A549 (cell line): Measurements from ENCODE around the gene NUCKS1. TPM values are rescaled to one million over a fixed set of nuclear protein-coding genes. Genes with fewer than 3 reads are reported as not detected.

Source experiments
- ATAC-seq, 2 experiments: fragments of 200-7000 bp in 1 of 2; fragments of >200 bp in 1 of 2; cut with Nextera tagmentation in 1 of 2; cut with Tn5 transposase in 1 of 2; 3 replicates each; pipeline versions ENCODE4 v1.8.0 to v1.9.1; 2018 to 2020; ENCODE audit warnings: mild to moderate bottlenecking in 1 of 2, moderate library complexity in 1 of 2
- CTCF ChIA-PET: fragments of 300-600 bp; sonication (Branson Sonifier 250); formaldehyde crosslinking; extraction: SDS; loops from one replicate; lab custom pipeline; 2021; ENCODE audit warnings: antibody characterized with exemption, inconsistent platforms; lab: Yijun Ruan, JAX
- POLR2A ChIA-PET: fragments of 350-600 bp; formaldehyde crosslinking; extraction: SDS; loops from one replicate; lab custom pipeline; 2021; ENCODE audit warnings: antibody characterized with exemption, inconsistent platforms; lab: Yijun Ruan, JAX
- DNase-seq, 2 experiments: peaks; one replicate each; pipeline versions ENCODE4 v3.0.0 to v3.0.0-alpha.2; 2011 to 2016; ENCODE audit warnings: low read depth in 1 of 2, low spot score in 1 of 2
- FAIRE-seq: peaks from 2 replicates; lab custom pipeline; 2011; peaks lifted over from hg19 to GRCh38; lab: Jason Lieb, UNC
- H3K27ac ChIP-seq, 2 experiments: fragments of >200 bp; sonication (Bioruptor Twin); formaldehyde crosslinking; 3 replicates each; pipeline ENCODE4 v1.5.1; 2016 to 2017
- H3K4me1 ChIP-seq: fragments of >200 bp; sonication (Bioruptor Twin); formaldehyde crosslinking; 3 replicates; pipeline ENCODE4 v1.6.1; 2016
- H3K4me2 ChIP-seq: fragments of >200 bp; sonication (Bioruptor Twin); formaldehyde crosslinking; 3 replicates; pipeline ENCODE4 v1.6.1; 2016
- H3K4me3 ChIP-seq: fragments of >200 bp; sonication (Bioruptor Twin); formaldehyde crosslinking; 3 replicates; pipeline ENCODE4 v1.5.1; 2016
- H3K9me3 ChIP-seq: fragments of >200 bp; sonication (Bioruptor Twin); formaldehyde crosslinking; 3 replicates; pipeline ENCODE4 v1.6.1; 2016
- BCL3 ChIP-seq: fragments of >200 bp; sonication (Bioruptor Twin); formaldehyde crosslinking; IDR thresholded peaks from 3 replicates; pipeline ENCODE4 v1.6.1; 2016
- BHLHE40 ChIP-seq: IDR thresholded peaks from 2 replicates; pipeline ENCODE4 v1.6.1; 2012; ENCODE audit warnings: low read depth, low read length, inconsistent platforms
- CBX8 ChIP-seq: fragments of 200-600 bp; sonication (generic); IDR thresholded peaks from 2 replicates; pipeline ENCODE4 v1.6.1; 2016
- EHMT2 ChIP-seq: fragments of 200-600 bp; sonication (generic); IDR thresholded peaks from 2 replicates; pipeline ENCODE4 v1.6.1; 2016; ENCODE audit warnings: antibody characterized with exemption, low read depth, mild to moderate bottlenecking, moderate library complexity
- ELK1 ChIP-seq: fragments of 150-350 bp; IDR thresholded peaks from 2 replicates; pipeline ENCODE4 v1.6.1; 2014; ENCODE audit warnings: low read depth, mild to moderate bottlenecking, low read length
- FOSB ChIP-seq: fragments of 250-450 bp; sonication (Bioruptor Pico); IDR thresholded peaks from 2 replicates; pipeline ENCODE4 v1.5.0; 2020; ENCODE audit warnings: mild to moderate bottlenecking, moderate library complexity
- FOXS1 ChIP-seq: fragments of 250-450 bp; sonication (Bioruptor Pico); IDR thresholded peaks from 2 replicates; pipeline ENCODE4 v1.5.0; 2020; ENCODE audit warnings: mild to moderate bottlenecking, moderate library complexity
- GATA3 ChIP-seq: IDR thresholded peaks from 2 replicates; pipeline ENCODE4 v1.6.1; 2012; ENCODE audit warnings: borderline replicate concordance
- NPAS2 ChIP-seq: fragments of 250-450 bp; sonication (Bioruptor Pico); IDR thresholded peaks from 2 replicates; pipeline ENCODE4 v1.8.0; 2022; ENCODE audit warnings: mild to moderate bottlenecking, moderate library complexity, borderline replicate concordance
- POLR2A ChIP-seq: IDR thresholded peaks from 2 replicates; pipeline ENCODE4 v1.6.1; 2012; ENCODE audit warnings: mild to moderate bottlenecking, low read length
- POLR2AphosphoS2 ChIP-seq: conservative IDR thresholded peaks from 2 replicates; pipeline ENCODE4 v1.6.1; 2012; ENCODE audit warnings: low read length, improper control_type of control experiment, inconsistent platforms
- RAD21 ChIP-seq, 2 experiments: fragments of >200 bp in 1 of 2; sonication (Bioruptor Twin) in 1 of 2; formaldehyde crosslinking in 1 of 2; IDR thresholded peaks in 1 of 2; conservative IDR thresholded peaks in 1 of 2; 2 replicates in 1 of 2; 3 replicates in 1 of 2; pipeline ENCODE4 v1.6.1; 2012 to 2018; ENCODE audit warnings: inconsistent platforms in 1 of 2
- RCOR1 ChIP-seq: fragments of 150-350 bp; IDR thresholded peaks from 2 replicates; pipeline ENCODE4 v1.6.1; 2014; ENCODE audit warnings: antibody characterized with exemption, low read length, low read depth
- REST ChIP-seq: fragments of 200-600 bp; sonication (generic); IDR thresholded peaks from 2 replicates; pipeline ENCODE4 v1.6.1; 2016; ENCODE audit warnings: antibody characterized with exemption, mild to moderate bottlenecking, moderate library complexity
- RFX5 ChIP-seq: fragments of 450-650 bp; IDR thresholded peaks from 2 replicates; pipeline ENCODE4 v1.7.1; 2014; ENCODE audit warnings: antibody characterized with exemption, mild to moderate bottlenecking, moderate library complexity
- SMC3 ChIP-seq: fragments of >200 bp; sonication (Bioruptor Twin); formaldehyde crosslinking; IDR thresholded peaks from 3 replicates; pipeline ENCODE4 v1.6.1; 2018; ENCODE audit warnings: inconsistent platforms
- ZC3H11A ChIP-seq: fragments of 450-650 bp; IDR thresholded peaks from 2 replicates; pipeline ENCODE4 v1.6.1; 2014; ENCODE audit warnings: antibody characterized with exemption, mild to moderate bottlenecking
- ZNF302 ChIP-seq: fragments of 250-450 bp; sonication (Bioruptor Pico); IDR thresholded peaks from 2 replicates; pipeline ENCODE4 v1.9.0; 2021; ENCODE audit warnings: inconsistent platforms, mild to moderate bottlenecking, moderate library complexity
- WGBS: methylation state at CpG from one replicate; pipeline ENCODE4 v1.1.6; 2017; ENCODE audit errors: missing lambda C conversion rate; 5-methylcytosine and 5-hydroxymethylcytosine counted together
- polyA plus RNA-seq, 4 experiments: library from polyadenylated mRNA; depleted of rRNA in 3 of 4; stranded (reverse); fragments of >200 nt; fragmentation: RNase III in 1 of 4; extraction: RNeasy Plus Mini Kit Qiagen cat#74134 plus additional on column Dnase treatment in 1 of 4; gene quantifications; 2 replicates in 3 of 4; 3 replicates in 1 of 4; pipeline ENCODE4 v1.2.3, GENCODE V29; 2011 to 2017

Gene NUCKS1
- polyA plus RNA-seq, 2 of the 4 experiments (the other 2 are of a cell fraction): 141 to 190 TPM

- TF ChIP-seq REST (no peak), POLR2A (no peak), CBX8 (no peak), FOXS1 (CRISPR knock-in tag) (no peak)
These were observed 44.2 kb upstream of the NUCKS1 start (continued) for GRCh38 chr1:205794011-205794730.

- no peaks in the 10 kb centered on the region for H3K4me1 ChIP-seq
- CTCF ChIA-PET: interaction anchor here (0.8 to 17.3 kb wide), 17 partner anchors 9 to 1881 kb away, joined by 3 to 371 read pairs (median 9); partner anchors contain the start of genes RAB29 and SLC41A1
- POLR2A ChIA-PET: no interaction called here
- no peak overlapping the region for H3K4me2 ChIP-seq
- no peaks in the 10 kb centered on the region for H3K9me3 ChIP-seq
- no peak for ATAC-seq
- no peak for DNase-seq
- WGBS: 73% methylated on average over 6 of the region's 6 CpGs
- no peak overlapping the region for H3K4me3 ChIP-seq
- no peak for FAIRE-seq
- H3K27ac ChIP-seq: no peak overlapping the region
- TF ChIP-seq ELK1 (no peak), FOXS1 (CRISPR knock-in tag) (no peak), RAD21 (conservative IDR thresholded peaks at IDR 0.05 in 1 of 2, IDR thresholded peaks at IDR 0.05 in 1 of 2) (no peak), SMC3 (no peak), BCL3 (no peak), EHMT2 (no peak), FOSB (CRISPR knock-in tag) (no peak), RCOR1 (no peak), ZC3H11A (no peak), POLR2AphosphoS2 (no peak)
These were observed 43.1 kb upstream of the NUCKS1 start for GRCh38 chr1:205792961-205793673.

- Histone ChIP-seq H3K4me1 (no peaks in the 10 kb centered on the region), H3K4me2 (no peak overlapping the region), H3K27ac (no peak overlapping the region), H3K9me3 (no peaks in the 10 kb centered on the region), H3K4me3 (no peak overlapping the region)
- ATAC-seq: no peak
- whole genome bisulfite sequencing: 87% methylated on average over 8 of the region's 8 CpGs
- no peak for DNase-seq
- CTCF ChIA-PET: interaction anchor here (0.5 to 17.3 kb wide), 47 partner anchors 10 to 1882 kb away, joined by 3 to 371 read pairs (median 5); partner anchors contain the start of genes RAB29, SLC26A9 and SLC41A1
- FAIRE-seq: no peak
- POLR2A ChIA-PET: interaction anchor here (1.1 kb wide), 1 partner anchor 184 kb away, joined by 3 read pairs; no protein-coding TSS in a partner anchor
- TF ChIP-seq REST (no peak), GATA3 (no peak), BCL3 (no peak), ZNF302 (CRISPR knock-in tag) (no peak), RFX5 (no peak), NPAS2 (CRISPR knock-in tag) (no peak), BHLHE40 (no peak), ELK1 (no peak)
These were observed 42.5 kb upstream of the NUCKS1 start for GRCh38 chr1:205792481-205792881.
